Measurements from ENCODE around the gene UBA6.
A peak's percentile ranks its signal among the peaks of the same experiment; 100 is the strongest.
"Not testable (repeated sequence)": the region's sequence is repeated elsewhere in the genome, so short reads cannot be mapped to it uniquely, and the experiment has no call there.

Gene UBA6

GRCh38 chr4:67659065-67659464 is 41.9 kb downstream of the UBA6 start:
- DNase-seq, result no peak

- DNase-seq, result no peak
Measured at GRCh38 chr4:67658302-67658701, 42.7 kb downstream of the UBA6 start.

DNA sequence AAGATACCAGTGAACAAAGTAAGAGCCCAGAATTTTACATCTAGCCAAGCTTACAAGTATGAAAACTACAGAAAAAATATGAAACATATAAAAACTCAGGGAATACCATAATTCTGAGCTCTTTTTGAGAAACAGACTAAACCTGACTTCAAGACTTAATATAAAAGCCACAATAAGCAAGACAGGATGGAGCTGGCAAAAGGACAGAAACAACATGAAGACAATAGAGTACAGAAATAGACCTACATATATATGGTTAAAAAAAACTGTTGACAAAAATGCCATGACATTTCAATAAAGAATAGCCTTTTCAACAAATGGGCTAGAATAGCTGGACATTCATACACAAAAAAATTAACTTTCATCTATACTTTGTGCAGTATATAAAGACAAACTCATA is 49.4 kb downstream of the UBA6 start:
- DNase-seq, result no peak

GRCh38 chr4:67638136-67638535 is 62.8 kb downstream of the UBA6 start:
- peak; percentile 39 to 40 for DNase-seq

- DNase-seq, result not testable (repeated sequence)
Measured at GRCh38 chr4:67636978-67637377, 64.0 kb downstream of the UBA6 start.

GRCh38 chr4:67635331-67635730 is 65.6 kb downstream of the UBA6 start:
- no peak for DNase-seq

DNA sequence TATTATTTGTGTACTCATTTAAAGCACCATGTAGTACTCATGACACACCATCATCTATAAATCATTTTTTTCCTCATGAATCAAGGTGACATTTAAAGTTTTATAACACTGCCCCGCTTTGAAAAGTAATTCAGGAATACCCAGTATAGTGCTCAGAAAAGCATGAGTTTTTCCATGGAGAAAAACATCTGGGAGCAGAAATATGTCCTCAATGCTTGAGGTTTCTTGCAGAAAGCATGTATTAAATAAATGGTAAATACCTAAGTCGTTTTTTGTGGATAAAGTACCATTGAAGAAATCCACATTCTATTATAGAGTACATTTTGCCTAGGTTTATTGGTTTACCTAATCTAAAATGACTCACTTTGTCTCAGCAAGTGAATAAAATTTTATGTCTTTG is 66.2 kb downstream of the UBA6 start:
- no peak for DNase-seq

GRCh38 chr4:67632492-67632891 is 68.5 kb downstream of the UBA6 start:
- DNase-seq, result peak; percentile 40 to 56

DNA sequence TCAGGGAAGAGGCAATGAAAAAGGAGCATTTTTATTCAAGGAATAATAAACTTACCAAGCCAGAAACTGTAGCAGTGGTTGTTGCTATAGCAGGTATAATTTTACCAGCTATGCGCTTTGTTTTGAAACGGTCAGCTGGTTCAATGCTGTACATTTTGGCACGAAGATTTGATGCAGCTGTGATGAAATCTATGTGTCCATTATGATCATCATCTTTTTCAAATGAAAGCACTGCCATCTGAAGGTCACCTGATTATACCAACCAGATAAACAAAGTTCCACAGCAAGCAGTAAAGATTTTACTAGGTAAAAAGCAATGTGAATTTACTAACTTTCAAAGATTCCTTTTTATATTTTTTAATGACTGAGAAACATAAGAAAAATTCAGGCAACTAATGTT is 76.0 kb downstream of the UBA6 start:
- DNase-seq, result no peak

DNA sequence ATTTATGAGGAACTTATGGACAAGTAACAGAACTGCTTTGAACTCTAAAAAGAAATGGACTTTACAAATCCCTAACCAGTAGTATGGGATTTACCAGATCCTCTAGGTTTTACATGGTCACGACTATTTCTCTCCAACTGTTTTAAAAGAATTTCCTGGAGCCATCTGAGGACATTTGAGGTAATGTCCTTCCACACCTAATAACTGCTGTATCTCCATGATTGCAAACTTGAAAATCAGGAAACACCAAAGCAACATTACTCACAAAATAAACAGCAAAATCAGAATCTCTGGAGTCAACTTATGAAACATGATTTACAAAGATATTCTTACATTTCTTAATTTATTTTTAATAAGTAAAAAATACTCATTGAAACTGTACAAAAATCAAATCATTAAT is 84.5 kb downstream of the UBA6 start:
- DNase-seq, result no peak

GRCh38 chr4:67615119-67615518 is 85.8 kb downstream of the UBA6 start:
- peak; percentile 8 to 11 for DNase-seq

DNA sequence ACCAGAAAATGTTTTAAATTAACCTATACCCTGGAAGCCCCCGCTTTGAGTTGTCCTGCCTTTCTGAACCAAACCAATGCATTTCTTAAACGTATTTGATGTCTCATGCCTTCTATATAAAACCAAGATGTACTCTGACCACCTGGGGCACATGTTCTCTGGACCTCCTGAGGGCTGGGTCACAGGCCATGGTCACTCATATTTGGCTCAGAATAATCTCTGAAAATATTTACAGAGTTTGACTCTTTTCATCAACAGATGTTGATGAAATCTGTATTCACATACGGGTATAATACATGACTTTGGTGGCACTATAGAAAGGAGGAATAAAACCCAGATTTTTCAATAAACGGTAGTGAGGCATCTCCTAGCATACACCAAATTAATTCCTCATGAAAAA is 86.8 kb downstream of the UBA6 start:
- DNase-seq, result no peak

GRCh38 chr4:67608027-67608426 is 92.9 kb downstream of the UBA6 start:
- DNase-seq, result no peak

DNA sequence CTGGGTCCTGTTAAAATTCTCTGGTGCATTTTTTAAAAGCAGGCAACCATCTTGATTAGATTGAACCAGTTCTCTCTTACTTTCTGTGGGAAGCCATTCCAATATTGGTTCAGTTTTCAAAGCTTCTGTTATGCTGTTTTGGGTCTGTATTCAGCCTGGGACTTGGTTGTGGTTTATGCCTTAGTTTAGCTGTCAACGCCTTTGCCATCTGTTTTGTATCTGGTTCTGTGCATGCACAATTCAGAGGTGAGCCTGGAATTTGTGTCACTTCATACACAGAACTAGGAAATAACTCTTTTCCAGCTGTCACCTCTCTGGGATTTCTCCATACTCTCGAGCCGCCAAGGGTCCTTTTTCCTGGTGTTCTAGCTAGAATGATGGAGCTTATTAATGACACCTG is 96.2 kb downstream of the UBA6 start:
- DNase-seq, result no peak

DNA sequence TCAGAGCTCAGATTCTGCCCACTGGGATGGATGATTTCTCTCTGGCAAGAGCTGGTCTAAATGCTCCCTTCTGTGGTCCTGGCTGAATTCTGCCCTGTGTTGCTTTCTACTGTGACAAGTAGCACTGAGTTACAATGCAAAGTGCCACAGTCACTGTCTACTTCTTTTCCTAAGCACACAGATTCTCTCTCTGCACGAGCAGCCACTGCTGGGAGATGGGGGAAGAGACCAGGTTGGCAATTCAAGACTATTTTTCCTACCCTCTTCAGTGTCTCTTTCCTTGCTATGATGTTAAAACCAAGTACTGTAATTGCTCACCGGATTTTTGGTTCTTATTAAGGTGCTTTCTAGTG is 97.0 kb downstream of the UBA6 start:
- no peak for DNase-seq

DNA sequence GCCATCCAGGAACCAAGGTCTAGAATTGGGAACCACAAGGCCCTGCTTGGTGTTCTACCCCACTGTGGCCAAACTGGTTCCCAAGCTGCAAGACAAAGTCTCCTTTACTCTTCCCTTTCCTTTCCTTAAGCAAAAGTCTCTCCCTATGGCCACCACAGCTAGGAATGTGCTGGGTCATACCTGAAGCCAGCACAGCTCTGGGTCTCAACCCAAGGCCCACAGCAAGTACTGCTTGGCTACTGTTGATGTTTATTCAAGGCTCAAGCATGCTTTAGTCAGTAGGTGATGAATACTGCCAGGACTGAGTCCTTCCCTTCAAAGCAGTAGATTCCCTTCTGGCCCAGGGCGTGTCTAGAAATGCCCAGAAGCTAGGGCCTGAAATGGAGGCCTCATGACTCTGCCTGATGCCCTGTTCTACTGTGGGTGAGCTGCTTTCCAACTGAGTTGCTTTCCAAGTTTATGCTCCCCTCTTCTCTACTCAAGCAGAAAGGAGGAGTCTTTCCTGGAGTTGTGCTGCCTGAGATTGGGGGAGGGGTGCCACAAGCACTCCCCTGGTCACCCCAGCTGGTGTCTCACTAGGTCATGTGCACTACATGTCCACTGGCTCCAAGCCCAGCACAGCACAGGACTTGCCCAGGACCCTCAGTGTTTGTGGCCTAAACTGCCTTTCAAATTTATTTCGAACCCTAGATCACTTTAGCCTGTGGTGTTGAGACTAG is 97.5 kb downstream of the UBA6 start:
- DNase-seq, result no peak

DNA sequence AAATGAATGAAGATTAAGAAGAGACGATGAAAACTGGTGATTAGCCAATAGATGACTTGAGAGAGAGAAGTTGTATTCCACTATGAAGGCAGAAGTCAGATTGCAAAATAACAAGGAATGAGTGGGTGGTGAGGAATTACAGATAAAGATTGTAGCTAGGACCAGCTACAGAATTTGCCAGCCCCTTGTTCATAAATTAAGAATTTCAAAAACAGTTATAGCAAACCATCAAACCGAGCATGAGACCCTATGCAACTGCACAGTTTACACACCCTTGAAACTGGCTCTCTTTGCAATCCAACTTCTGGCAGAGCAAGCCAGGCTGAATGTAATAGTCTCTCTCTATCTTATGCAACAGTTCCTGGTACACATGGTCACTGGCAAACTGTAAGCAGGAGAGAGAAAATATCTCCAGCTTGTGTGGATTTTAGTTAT is 107.2 kb downstream of the UBA6 start:
- DNase-seq, result peak; percentile 39 to 46

GRCh38 chr4:67587156-67587555 is 113.8 kb downstream of the UBA6 start:
- no peak for DNase-seq

DNA sequence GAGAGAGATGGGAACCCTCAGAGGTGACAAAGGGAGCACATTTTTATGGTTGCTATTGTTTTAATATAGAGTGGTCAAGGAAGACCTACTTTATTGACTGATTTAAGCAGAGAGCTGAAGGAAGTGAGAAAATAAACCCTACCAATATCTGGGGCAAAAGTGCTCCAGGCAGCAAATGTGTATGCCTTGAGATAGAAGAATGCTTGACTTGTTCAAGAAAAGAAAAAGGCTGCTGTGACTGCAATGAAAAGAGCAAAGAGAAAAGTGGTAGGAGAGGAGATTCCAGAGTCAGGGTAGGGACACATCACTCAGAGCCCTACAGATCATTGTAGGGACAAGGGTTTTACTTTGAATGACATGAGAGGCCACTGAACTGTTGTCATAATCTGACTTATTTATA is 116.5 kb downstream of the UBA6 start:
- DNase-seq, result no peak

- no peak for DNase-seq
Measured at GRCh38 chr4:67581913-67582312, 119.0 kb downstream of the UBA6 start.

GRCh38 chr4:67581208-67581857 is 119.6 kb downstream of the UBA6 start:
- no peak for DNase-seq

DNA sequence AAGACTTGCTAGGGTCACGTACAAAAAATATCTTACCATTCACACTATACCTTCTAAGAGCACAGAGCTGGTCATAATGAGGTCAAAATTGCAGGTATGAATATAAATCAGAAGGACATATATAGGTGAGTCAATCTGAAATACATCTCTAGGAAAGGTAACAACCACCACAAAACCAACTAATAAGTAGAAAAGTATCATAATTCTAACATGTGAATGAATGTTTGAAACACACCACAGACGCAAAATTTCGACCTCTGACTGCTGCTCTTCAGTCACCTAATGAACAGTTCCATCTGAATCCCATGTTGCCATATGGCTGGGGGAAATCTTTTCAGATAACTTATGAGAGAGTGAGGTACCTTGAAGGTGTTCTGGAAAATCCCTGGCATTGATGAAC is 120.4 kb downstream of the UBA6 start:
- DNase-seq, result no peak

DNA sequence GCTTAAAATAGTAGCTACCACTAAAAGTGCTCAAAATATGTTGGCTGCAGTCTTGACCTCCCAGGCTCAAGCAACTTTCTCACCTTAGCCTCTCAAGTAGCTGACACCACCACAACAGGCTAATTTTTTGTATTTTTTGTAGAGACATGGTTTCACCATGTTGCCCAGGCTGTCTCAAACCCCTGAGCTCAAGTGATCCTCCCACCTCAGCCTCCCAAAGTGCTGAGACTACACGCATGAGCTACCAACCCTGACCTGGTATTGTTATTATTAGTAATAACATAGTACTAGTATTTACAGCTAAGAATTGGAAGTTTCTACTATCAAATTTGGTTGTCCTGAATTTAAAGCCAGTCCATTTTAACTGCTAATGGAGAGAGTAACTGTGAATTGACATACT is 124.4 kb downstream of the UBA6 start:
- DNase-seq, result no peak

- DNase-seq, result no peak
Measured at GRCh38 chr4:67576059-67576466, 124.9 kb downstream of the UBA6 start.

Data from AML-193 (cell line).